HepG2 (cell line): ENCODE results near the gene METTL23. TPM values are rescaled to one million over a fixed set of nuclear protein-coding genes. Genes with fewer than 3 reads are reported as not detected.

Source experiments
- ARNT2 ChIP-seq: sonication (generic); formaldehyde crosslinking; IDR thresholded peaks from 2 replicates; pipeline ENCODE4 v1.8.0; 2022; ENCODE audit warnings: mild to moderate bottlenecking, low read depth, missing genetic modification reagents, moderate library complexity
- HNRNPLL ChIP-seq: fragments of 200-400 bp; formaldehyde crosslinking; IDR thresholded peaks from 2 replicates; pipeline ENCODE4 v1.6.1; 2017; ENCODE audit warnings: mild to moderate bottlenecking, low read depth, low read length; ENCODE audit not compliant: poor library complexity, severe bottlenecking
- IKZF4 ChIP-seq: sonication (generic); formaldehyde crosslinking; IDR thresholded peaks from 2 replicates; pipeline ENCODE4 v1.5.1; 2020; ENCODE audit warnings: borderline replicate concordance, mild to moderate bottlenecking, low read depth, missing genetic modification reagents; ENCODE audit errors: not compliant biosample characterization
- MXI1 ChIP-seq: IDR thresholded peaks from 3 replicates; pipeline ENCODE4 v1.6.1; 2012; ENCODE audit warnings: low read depth, low read length, inconsistent platforms, borderline replicate concordance
- MYC ChIP-seq: sonication (generic); formaldehyde crosslinking; IDR thresholded peaks from 2 replicates; pipeline ENCODE4 v1.9.0; 2021; ENCODE audit warnings: missing genetic modification reagents, borderline replicate concordance
- NFKB2 ChIP-seq: sonication (generic); formaldehyde crosslinking; IDR thresholded peaks from 2 replicates; pipeline ENCODE4 v1.4.0; 2020; ENCODE audit warnings: missing genetic modification reagents, borderline replicate concordance
- PITX1 ChIP-seq: sonication (generic); formaldehyde crosslinking; IDR thresholded peaks from 2 replicates; pipeline ENCODE4 v1.5.1; 2020; ENCODE audit warnings: mild to moderate bottlenecking, missing genetic modification reagents
- RBM39 ChIP-seq: fragments of 200-400 bp; formaldehyde crosslinking; IDR thresholded peaks from one replicate; pipeline ENCODE4 v1.6.1; 2018; ENCODE audit warnings: antibody characterized with exemption, mild to moderate bottlenecking, low read depth, low read length; ENCODE audit not compliant: poor library complexity, severe bottlenecking
- SAP130 ChIP-seq: IDR thresholded peaks from 2 replicates; pipeline ENCODE4 v1.6.1; 2016; ENCODE audit warnings: low read depth
- TEAD3 ChIP-seq: optimal IDR thresholded peaks from 2 replicates; pipeline ENCODE3; 2016; ENCODE audit warnings: borderline replicate concordance
- ZFY ChIP-seq: sonication (generic); formaldehyde crosslinking; IDR thresholded peaks from 2 replicates; pipeline ENCODE4 v1.4.0; 2020; ENCODE audit warnings: missing genetic modification reagents
- ZNF232 ChIP-seq: sonication (generic); formaldehyde crosslinking; IDR thresholded peaks from 2 replicates; pipeline ENCODE4 v1.4.0; 2020; ENCODE audit warnings: missing genetic modification reagents, borderline replicate concordance
- ZNF274 ChIP-seq: sonication (generic); formaldehyde crosslinking; IDR thresholded peaks from 2 replicates; pipeline ENCODE4 v1.5.1; 2020; ENCODE audit warnings: mild to moderate bottlenecking, missing genetic modification reagents
- ZNF33B ChIP-seq: sonication (generic); formaldehyde crosslinking; IDR thresholded peaks from 2 replicates; pipeline ENCODE4 v1.5.1; 2020; ENCODE audit warnings: mild to moderate bottlenecking, missing genetic modification reagents
- polyA plus RNA-seq, 8 experiments: library from polyadenylated mRNA; depleted of rRNA in 3 of 8; stranded (reverse) in 7 of 8; unstranded in 1 of 8; fragments of >200 nt; fragmentation: Illumina TruSeq in 4 of 8; extraction: Trizol in 4 of 8; gene quantifications; 2 replicates each; pipeline versions ENCODE4 v1.2.1 to v1.2.3, GENCODE V29; 2011 to 2016; ENCODE audit warnings: low read depth in 4 of 8, missing spikeins in 1 of 8, mixed read lengths in 1 of 8; ENCODE audit not compliant: insufficient read depth in 1 of 8
- total RNA-seq, 5 experiments: library from RNA; depleted of rRNA; stranded (reverse); fragments of >200 nt; fragmentation: Illumina TruSeq; extraction: Trizol; gene quantifications; 2 replicates each; pipeline ENCODE4 v1.2.3, GENCODE V29; 2016; ENCODE audit warnings: low read depth in 1 of 5
- TF ChIP-seq, protein P1 (sequence below): sonication (generic); formaldehyde crosslinking; IDR thresholded peaks from 2 replicates; pipeline ENCODE4 v1.5.0; 2020; ENCODE audit warnings: mild to moderate bottlenecking, missing genetic modification reagents, borderline replicate concordance
- TF ChIP-seq, protein P2 (sequence below): sonication (generic); formaldehyde crosslinking; IDR thresholded peaks from 2 replicates; pipeline ENCODE4 v1.4.0; 2020; ENCODE audit warnings: missing genetic modification reagents

Gene METTL23
- total and polyA plus RNA-seq, 2 of the 13 experiments (the other 11 are each of a cell fraction or from before 2014, with no cell fraction given): 39.9 to 104 TPM

DNA sequence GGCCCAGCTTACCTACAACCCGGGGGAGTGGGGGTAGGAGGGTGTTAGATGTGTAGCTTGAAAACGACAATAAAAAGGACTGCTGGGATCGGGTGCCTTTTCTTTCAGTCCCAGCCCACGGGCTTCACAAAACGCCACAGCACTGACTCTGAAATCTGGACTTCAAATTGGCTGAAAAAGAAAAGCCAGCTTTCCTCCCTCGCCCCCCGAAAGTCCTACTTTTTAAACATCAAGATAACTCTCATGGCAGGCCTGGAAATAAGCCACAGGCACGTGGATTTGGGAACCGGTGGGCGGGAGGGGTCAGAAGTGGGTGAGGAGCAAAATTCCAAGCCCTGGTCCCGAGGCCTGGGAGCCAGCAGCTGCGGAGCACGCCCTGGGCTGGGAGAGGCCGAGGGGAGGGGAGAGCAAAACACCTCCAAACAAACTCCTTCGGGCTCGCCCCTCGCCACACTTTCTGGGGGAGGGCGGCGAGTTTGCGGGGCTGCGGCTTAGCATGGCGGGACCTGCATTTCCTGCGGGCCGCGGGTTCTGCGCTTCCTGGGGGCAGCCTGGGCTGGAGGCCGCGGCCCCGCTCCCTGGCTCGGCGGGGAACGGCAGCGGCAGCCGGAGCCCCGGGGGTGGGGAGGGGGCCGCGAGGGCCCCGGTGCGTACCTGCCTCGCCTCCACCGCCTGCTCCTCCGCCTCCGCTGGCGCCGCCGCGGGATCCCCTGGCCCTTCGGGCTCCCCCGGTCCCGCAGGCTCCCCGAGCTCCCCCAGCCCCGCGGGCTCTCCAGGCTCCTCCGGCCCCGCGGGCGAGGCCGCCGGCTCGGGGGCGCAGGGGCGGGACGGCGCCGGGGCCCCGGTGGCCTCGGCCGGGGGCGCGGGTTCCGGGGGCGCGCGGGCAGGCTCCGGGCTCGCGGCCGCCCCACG is 16.4 kb upstream of the METTL23 start (continued):
- TF ChIP-seq, protein P1, sequence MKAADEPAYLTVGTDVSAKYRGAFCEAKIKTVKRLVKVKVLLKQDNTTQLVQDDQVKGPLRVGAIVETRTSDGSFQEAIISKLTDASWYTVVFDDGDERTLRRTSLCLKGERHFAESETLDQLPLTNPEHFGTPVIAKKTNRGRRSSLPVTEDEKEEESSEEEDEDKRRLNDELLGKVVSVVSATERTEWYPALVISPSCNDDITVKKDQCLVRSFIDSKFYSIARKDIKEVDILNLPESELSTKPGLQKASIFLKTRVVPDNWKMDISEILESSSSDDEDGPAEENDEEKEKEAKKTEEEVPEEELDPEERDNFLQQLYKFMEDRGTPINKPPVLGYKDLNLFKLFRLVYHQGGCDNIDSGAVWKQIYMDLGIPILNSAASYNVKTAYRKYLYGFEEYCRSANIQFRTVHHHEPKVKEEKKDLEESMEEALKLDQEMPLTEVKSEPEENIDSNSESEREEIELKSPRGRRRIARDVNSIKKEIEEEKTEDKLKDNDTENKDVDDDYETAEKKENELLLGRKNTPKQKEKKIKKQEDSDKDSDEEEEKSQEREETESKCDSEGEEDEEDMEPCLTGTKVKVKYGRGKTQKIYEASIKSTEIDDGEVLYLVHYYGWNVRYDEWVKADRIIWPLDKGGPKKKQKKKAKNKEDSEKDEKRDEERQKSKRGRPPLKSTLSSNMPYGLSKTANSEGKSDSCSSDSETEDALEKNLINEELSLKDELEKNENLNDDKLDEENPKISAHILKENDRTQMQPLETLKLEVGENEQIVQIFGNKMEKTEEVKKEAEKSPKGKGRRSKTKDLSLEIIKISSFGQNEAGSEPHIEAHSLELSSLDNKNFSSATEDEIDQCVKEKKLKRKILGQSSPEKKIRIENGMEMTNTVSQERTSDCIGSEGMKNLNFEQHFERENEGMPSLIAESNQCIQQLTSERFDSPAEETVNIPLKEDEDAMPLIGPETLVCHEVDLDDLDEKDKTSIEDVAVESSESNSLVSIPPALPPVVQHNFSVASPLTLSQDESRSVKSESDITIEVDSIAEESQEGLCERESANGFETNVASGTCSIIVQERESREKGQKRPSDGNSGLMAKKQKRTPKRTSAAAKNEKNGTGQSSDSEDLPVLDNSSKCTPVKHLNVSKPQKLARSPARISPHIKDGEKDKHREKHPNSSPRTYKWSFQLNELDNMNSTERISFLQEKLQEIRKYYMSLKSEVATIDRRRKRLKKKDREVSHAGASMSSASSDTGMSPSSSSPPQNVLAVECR (CRISPR knock-in tag): peak; percentile 16; the same call in 1 of the 2 replicates
- 0 out of 3 replicates have a peak, but pooled peaks have one; percentile 17 for TF ChIP-seq MXI1
- TF ChIP-seq HNRNPLL: peak; percentile 26
- TF ChIP-seq ZNF274: peak; percentile 16; the same call in 1 of the 2 replicates
- TF ChIP-seq MYC (CRISPR knock-in tag): 0 out of 2 replicates have a peak, but pooled peaks have one; percentile 26
- TF ChIP-seq ZNF33B (CRISPR knock-in tag): 0 out of 2 replicates have a peak, but pooled peaks have one; percentile 76
- peak; percentile 37; the same call in 1 of the 2 replicates for TF ChIP-seq ZNF232 (CRISPR knock-in tag)
- peak; percentile 18; the same call in 1 of the 2 replicates for TF ChIP-seq SAP130 (CRISPR knock-in tag)
- TF ChIP-seq, protein P2, sequence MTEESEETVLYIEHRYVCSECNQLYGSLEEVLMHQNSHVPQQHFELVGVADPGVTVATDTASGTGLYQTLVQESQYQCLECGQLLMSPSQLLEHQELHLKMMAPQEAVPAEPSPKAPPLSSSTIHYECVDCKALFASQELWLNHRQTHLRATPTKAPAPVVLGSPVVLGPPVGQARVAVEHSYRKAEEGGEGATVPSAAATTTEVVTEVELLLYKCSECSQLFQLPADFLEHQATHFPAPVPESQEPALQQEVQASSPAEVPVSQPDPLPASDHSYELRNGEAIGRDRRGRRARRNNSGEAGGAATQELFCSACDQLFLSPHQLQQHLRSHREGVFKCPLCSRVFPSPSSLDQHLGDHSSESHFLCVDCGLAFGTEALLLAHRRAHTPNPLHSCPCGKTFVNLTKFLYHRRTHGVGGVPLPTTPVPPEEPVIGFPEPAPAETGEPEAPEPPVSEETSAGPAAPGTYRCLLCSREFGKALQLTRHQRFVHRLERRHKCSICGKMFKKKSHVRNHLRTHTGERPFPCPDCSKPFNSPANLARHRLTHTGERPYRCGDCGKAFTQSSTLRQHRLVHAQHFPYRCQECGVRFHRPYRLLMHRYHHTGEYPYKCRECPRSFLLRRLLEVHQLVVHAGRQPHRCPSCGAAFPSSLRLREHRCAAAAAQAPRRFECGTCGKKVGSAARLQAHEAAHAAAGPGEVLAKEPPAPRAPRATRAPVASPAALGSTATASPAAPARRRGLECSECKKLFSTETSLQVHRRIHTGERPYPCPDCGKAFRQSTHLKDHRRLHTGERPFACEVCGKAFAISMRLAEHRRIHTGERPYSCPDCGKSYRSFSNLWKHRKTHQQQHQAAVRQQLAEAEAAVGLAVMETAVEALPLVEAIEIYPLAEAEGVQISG: 0 out of 2 replicates have a peak, but pooled peaks have one; percentile 23
- peak; percentile 26 for TF ChIP-seq IKZF4 (CRISPR knock-in tag)
- TF ChIP-seq ARNT2: peak; percentile 48; the same call in 1 of the 2 replicates
- TF ChIP-seq NFKB2 (CRISPR knock-in tag): 0 out of 2 replicates have a peak, but pooled peaks have one; percentile 53
- peak; percentile 1 for TF ChIP-seq RBM39
- TF ChIP-seq TEAD3 (CRISPR knock-in tag): peak; percentile 20
- TF ChIP-seq PITX1 (CRISPR knock-in tag): 0 out of 2 replicates have a peak, but pooled peaks have one; percentile 0
- TF ChIP-seq ZFY (CRISPR knock-in tag): peak; percentile 69
